HepG2 (cell line): ENCODE data around the gene MED15. TPM values are rescaled to one million over a fixed set of nuclear protein-coding genes. Genes with fewer than 3 reads are reported as not detected.

Experiments used
- ATAC-seq: fragments of 200-7000 bp; cut with Tn5 transposase; 3 replicates; pipeline ENCODE4 v1.9.1; 2020; ENCODE audit warnings: mild to moderate bottlenecking, moderate library complexity
- BruUV-seq: library from RNA; stranded (reverse); fragments of 400-500 nt; replicated peaks from 2 replicates; lab custom pipeline; 2021; lab: Mats Ljungman, UMichigan
- CTCF ChIA-PET: fragments of 300-600 bp; formaldehyde crosslinking; extraction: SDS; loops from one replicate; lab custom pipeline; 2021; ENCODE audit warnings: low total read pairs, inconsistent platforms, low intra/inter-chr PET ratio; lab: Yijun Ruan, JAX
- POLR2A ChIA-PET: fragments of 350-600 bp; sonication (Branson Sonifier 250); formaldehyde crosslinking; loops from one replicate; lab custom pipeline; 2020; ENCODE audit warnings: antibody characterized with exemption, inconsistent platforms; lab: Yijun Ruan, JAX
- DNase-seq: peaks from one replicate; pipeline ENCODE4 v3.0.0-alpha.2; 2015; ENCODE audit warnings: low spot score
- FAIRE-seq: peaks from 3 replicates; lab custom pipeline; 2011; peaks lifted over from hg19 to GRCh38; lab: Jason Lieb, UNC
- H2AFZ ChIP-seq: one replicate; pipeline ENCODE4 v1.6.1; 2011; ENCODE audit warnings: low read length, inconsistent platforms
- H3K27ac ChIP-seq: fragments of 300-600 bp; 3 replicates; pipeline ENCODE4 v1.8.0; 2011; ENCODE audit warnings: mixed run types, mild to moderate bottlenecking, mixed read lengths, low read length, inconsistent platforms; ENCODE audit not compliant: insufficient read depth; ENCODE audit errors: extremely low read length
- H3K27me3 ChIP-seq, 2 experiments: fragments of 200-600 bp in 1 of 2; 2 replicates in 1 of 2; 3 replicates in 1 of 2; pipeline versions ENCODE4 v1.6.0 to v1.8.0; 2011; ENCODE audit warnings: low read length in 2 of 2, mild to moderate bottlenecking in 2 of 2, moderate library complexity in 2 of 2, inconsistent platforms in 1 of 2; ENCODE audit not compliant: insufficient read depth in 2 of 2, control insufficient read depth in 1 of 2
- H3K36me3 ChIP-seq, 2 experiments: fragments of 200-600 bp in 1 of 2; replicated peaks in 1 of 2; 2 replicates in 1 of 2; 3 replicates in 1 of 2; pipeline versions ENCODE4 v1.5.1 to v1.8.0; 2011; ENCODE audit warnings: low read length in 2 of 2, inconsistent platforms in 1 of 2; ENCODE audit not compliant: insufficient read depth in 2 of 2, control insufficient read depth in 1 of 2
- H3K4me1 ChIP-seq: 2 replicates; pipeline ENCODE4 v1.5.1; 2012; ENCODE audit warnings: low read length, inconsistent platforms; ENCODE audit not compliant: insufficient read depth
- H3K4me2 ChIP-seq: 2 replicates; pipeline ENCODE4 v1.6.0; 2011; ENCODE audit warnings: low read depth, low read length, inconsistent platforms
- H3K4me3 ChIP-seq, 3 experiments: fragments of 200-600 bp in 1 of 3; sonication (generic), shearing (Covaris generic) in 1 of 3; replicated peaks in 1 of 3; 2 replicates each; pipeline ENCODE4 v1.5.1; 2011 to 2016; ENCODE audit warnings: low read length in 3 of 3, inconsistent platforms in 2 of 3, low read depth in 2 of 3, mild to moderate bottlenecking in 2 of 3, control low read depth in 1 of 3, mixed read lengths in 1 of 3; ENCODE audit not compliant: insufficient read depth in 1 of 3
- H3K79me2 ChIP-seq: one replicate; pipeline ENCODE4 v1.6.1; 2011; ENCODE audit warnings: low read length, inconsistent platforms; ENCODE audit not compliant: insufficient read depth
- H3K9ac ChIP-seq: 2 replicates; pipeline ENCODE4 v1.6.0; 2011; ENCODE audit warnings: mild to moderate bottlenecking, low read depth, low read length, inconsistent platforms; ENCODE audit not compliant: insufficient read depth
- H3K9me3 ChIP-seq: 2 replicates; pipeline ENCODE4 v1.5.1; 2012; ENCODE audit warnings: mild to moderate bottlenecking, low read length
- H4K20me1 ChIP-seq: 2 replicates; pipeline ENCODE4 v1.6.0; 2011; ENCODE audit warnings: inconsistent platforms, mild to moderate bottlenecking, low read length, moderate library complexity; ENCODE audit not compliant: insufficient read depth
- ASH2L ChIP-seq: fragments of 300-600, 200-600 bp; sonication (generic); IDR thresholded peaks from 2 replicates; pipeline ENCODE4 v1.7.0; 2017; ENCODE audit warnings: low read depth, mild to moderate bottlenecking, moderate library complexity, mixed read lengths, low read length; ENCODE audit not compliant: insufficient read length
- HMG20A ChIP-seq: IDR thresholded peaks from 2 replicates; pipeline ENCODE4 v1.6.1; 2016; ENCODE audit warnings: borderline replicate concordance
- IRX3 ChIP-seq: sonication (generic); formaldehyde crosslinking; IDR thresholded peaks from 2 replicates; pipeline ENCODE4 v1.8.1; 2023; ENCODE audit warnings: mild to moderate bottlenecking, low read depth, missing genetic modification reagents, borderline replicate concordance
- KDM1A ChIP-seq: IDR thresholded peaks from 2 replicates; pipeline ENCODE4 v1.6.1; 2016; ENCODE audit warnings: missing compliant biosample characterization
- POGZ ChIP-seq: sonication (generic); formaldehyde crosslinking; IDR thresholded peaks from 2 replicates; pipeline ENCODE4 v1.4.0; 2020; ENCODE audit warnings: mild to moderate bottlenecking, missing genetic modification reagents
- PRMT3 ChIP-seq: sonication (generic); formaldehyde crosslinking; IDR thresholded peaks from 2 replicates; pipeline ENCODE4 v1.8.1; 2022; ENCODE audit warnings: low read depth, mild to moderate bottlenecking, moderate library complexity, missing genetic modification reagents, borderline replicate concordance
- RAD51 ChIP-seq: fragments of 450-650 bp; IDR thresholded peaks from 2 replicates; pipeline ENCODE4 v1.6.1; 2016; ENCODE audit warnings: borderline replicate concordance
- ZNF10 ChIP-seq: sonication (generic); formaldehyde crosslinking; IDR thresholded peaks from 2 replicates; pipeline ENCODE4 v1.4.0; 2020; ENCODE audit warnings: mild to moderate bottlenecking, low read depth, missing genetic modification reagents, borderline replicate concordance
- ZNF138 ChIP-seq: sonication (generic); formaldehyde crosslinking; IDR thresholded peaks from 2 replicates; pipeline ENCODE4 v1.5.0; 2020; ENCODE audit warnings: mild to moderate bottlenecking, low read depth, missing genetic modification reagents
- ZNF33A ChIP-seq: sonication (generic); formaldehyde crosslinking; IDR thresholded peaks from 2 replicates; pipeline ENCODE4 v1.5.1; 2020; ENCODE audit warnings: missing genetic modification reagents, mild to moderate bottlenecking, moderate library complexity, borderline replicate concordance
- ZNF772 ChIP-seq: sonication (generic); formaldehyde crosslinking; IDR thresholded peaks from 2 replicates; pipeline ENCODE4 v1.5.0; 2020; ENCODE audit warnings: mild to moderate bottlenecking, missing genetic modification reagents
- ZNF839 ChIP-seq: sonication (generic); formaldehyde crosslinking; IDR thresholded peaks from 2 replicates; pipeline ENCODE4 v1.4.0; 2020; ENCODE audit warnings: missing genetic modification reagents, mild to moderate bottlenecking, borderline replicate concordance
- ZNF850 ChIP-seq: sonication (generic); formaldehyde crosslinking; conservative IDR thresholded peaks from 2 replicates; pipeline ENCODE4 v1.9.0; 2021; ENCODE audit warnings: mild to moderate bottlenecking, missing genetic modification reagents
- WGBS: methylation state at CpG from one replicate; pipeline ENCODE4 v1.1.6; 2017; ENCODE audit warnings: low lambda C conversion rate; 5-methylcytosine and 5-hydroxymethylcytosine counted together
- in situ Hi-C: cut with HindIII; loops from 2 replicates; pipeline ENCODE4 v1.10.0; 2017; ENCODE audit warnings: low pct_unique_long_range_greater_than_20kb; ENCODE audit not compliant: extremely low pct_ligation_motif_present
- intact Hi-C: fragments of 100-400 bp; cut with micrococcal nuclease; formaldehyde crosslinking; loops from one replicate; pipeline ENCODE4 v1.10.0; 2022; ENCODE audit not compliant: unreplicated experiment
- polyA plus RNA-seq, 8 experiments: library from polyadenylated mRNA; depleted of rRNA in 3 of 8; stranded (reverse) in 7 of 8; unstranded in 1 of 8; fragments of >200 nt; fragmentation: Illumina TruSeq in 4 of 8; extraction: Trizol in 4 of 8; gene quantifications; 2 replicates each; pipeline versions ENCODE4 v1.2.1 to v1.2.3, GENCODE V29; 2011 to 2016; ENCODE audit warnings: low read depth in 4 of 8, missing spikeins in 1 of 8, mixed read lengths in 1 of 8; ENCODE audit not compliant: insufficient read depth in 1 of 8
- total RNA-seq, 5 experiments: library from RNA; depleted of rRNA; stranded (reverse); fragments of >200 nt; fragmentation: Illumina TruSeq; extraction: Trizol; gene quantifications; 2 replicates each; pipeline ENCODE4 v1.2.3, GENCODE V29; 2016; ENCODE audit warnings: low read depth in 1 of 5
- TF ChIP-seq, protein P1 (sequence below): sonication (generic); formaldehyde crosslinking; IDR thresholded peaks from 2 replicates; pipeline ENCODE4 v1.4.0; 2020; ENCODE audit warnings: missing genetic modification reagents; ENCODE audit errors: not compliant biosample characterization
- TF ChIP-seq, protein P2 (sequence below): sonication (generic); formaldehyde crosslinking; IDR thresholded peaks from 2 replicates; pipeline ENCODE4; 2020; ENCODE audit warnings: missing genetic modification reagents, mild to moderate bottlenecking, borderline replicate concordance

MED15 gene
- total and polyA plus RNA-seq, 2 of the 13 experiments (the other 11 are each of a cell fraction or from before 2014, with no cell fraction given): 14.3 to 27.0 TPM

DNA sequence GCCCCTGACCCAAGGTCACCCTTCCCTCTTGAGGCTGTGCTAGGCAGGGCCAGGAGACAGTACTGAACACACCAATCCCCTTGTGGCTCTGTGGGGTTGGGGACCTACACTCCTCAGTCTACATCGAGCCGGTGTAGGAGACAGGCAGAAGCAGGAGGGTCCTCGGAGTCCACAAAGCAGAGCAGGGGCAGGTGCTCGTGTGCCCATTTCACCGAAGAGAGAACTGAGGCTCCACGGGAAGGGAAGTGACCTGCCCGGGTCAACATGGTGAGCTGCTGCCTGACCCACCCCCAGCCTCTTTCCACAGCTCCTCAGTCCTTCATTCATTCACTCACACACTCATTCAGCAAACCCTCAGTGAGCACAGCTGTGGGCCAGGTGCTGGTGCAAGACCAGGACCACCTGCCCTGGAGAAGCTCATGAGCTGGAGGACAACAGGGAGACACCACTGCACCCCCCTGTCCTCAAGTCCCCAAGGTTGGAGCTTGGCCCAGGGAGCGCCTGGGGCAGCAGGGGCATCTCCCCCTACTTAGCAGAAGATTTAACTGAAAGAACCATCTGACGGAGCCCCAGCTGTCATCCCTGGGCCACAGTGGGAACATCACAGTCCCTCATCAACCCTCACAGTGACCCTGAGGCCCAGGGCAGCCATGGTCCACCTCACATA is 127.3 kb downstream of the MED15 start:
- CTCF ChIA-PET: no interaction called here
- peaks cover 36% of the 10 kb centered on the region for H3K4me1 ChIP-seq
- TF ChIP-seq ZNF772 (CRISPR knock-in tag) (no peak), POGZ (CRISPR knock-in tag) (no peak)
- TF ChIP-seq, protein P1, sequence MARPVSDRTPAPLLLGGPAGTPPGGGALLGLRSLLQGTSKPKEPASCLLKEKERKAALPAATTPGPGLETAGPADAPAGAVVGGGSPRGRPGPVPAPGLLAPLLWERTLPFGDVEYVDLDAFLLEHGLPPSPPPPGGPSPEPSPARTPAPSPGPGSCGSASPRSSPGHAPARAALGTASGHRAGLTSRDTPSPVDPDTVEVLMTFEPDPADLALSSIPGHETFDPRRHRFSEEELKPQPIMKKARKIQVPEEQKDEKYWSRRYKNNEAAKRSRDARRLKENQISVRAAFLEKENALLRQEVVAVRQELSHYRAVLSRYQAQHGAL (CRISPR knock-in tag): no peak
- intact Hi-C loops: no loop called here
- no peaks in the 10 kb centered on the region for H4K20me1 ChIP-seq
- ATAC-seq: no peak
- POLR2A ChIA-PET: no interaction called here
- H3K4me3 ChIP-seq: no peak overlapping the region
- in situ Hi-C loops: loop anchor here (10.0 kb wide), 1 partner anchor 60 kb away; no protein-coding TSS in a partner anchor
- H2AFZ ChIP-seq: no peak overlapping the region
- 0% methylated on average over 2 of the region's 9 CpGs for WGBS
- H3K79me2 ChIP-seq: no peaks in the 10 kb centered on the region
- H3K27me3 ChIP-seq: 0 out of 5 replicates have a peak, but pooled peaks cover 0 to 3% of the 10 kb centered on the region in 2 experiments
- H3K36me3 ChIP-seq: no peaks in the 10 kb centered on the region
- H3K9ac ChIP-seq: no peak overlapping the region
- BruUV-seq: no TSS peak
- H3K27ac ChIP-seq: no peak overlapping the region
- no peak for FAIRE-seq
- H3K4me2 ChIP-seq: no peak overlapping the region
- H3K9me3 ChIP-seq: no peaks in the 10 kb centered on the region
- no peak for DNase-seq

DNA sequence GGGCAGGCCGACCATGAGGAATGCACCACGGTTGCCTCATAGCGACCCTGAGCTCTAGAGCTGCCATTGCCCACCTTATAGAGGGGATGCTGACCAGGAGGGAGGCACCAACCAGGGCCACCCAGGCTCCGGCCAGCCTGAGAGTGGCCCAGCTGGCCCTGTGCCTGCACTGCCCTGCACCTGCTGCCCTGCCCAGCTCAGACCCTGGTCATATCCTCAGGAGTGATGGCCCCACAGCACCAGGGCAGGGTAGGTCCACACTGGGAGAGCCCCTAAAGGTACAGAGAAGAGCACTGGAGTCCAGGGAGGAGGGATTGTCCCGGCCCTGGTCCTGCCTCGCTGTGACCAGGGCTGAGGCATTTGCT is 127.8 kb downstream of the MED15 start:
- ATAC-seq (no peak), DNase-seq (no peak), FAIRE-seq (no peak)
- no peaks in the 10 kb centered on the region for H3K9me3 ChIP-seq
- no peak overlapping the region for H3K4me3 ChIP-seq
- peaks cover 36% of the 10 kb centered on the region for H3K4me1 ChIP-seq
- no peaks in the 10 kb centered on the region for H3K79me2 ChIP-seq
- no peak overlapping the region for H3K9ac ChIP-seq
- H2AFZ ChIP-seq: no peak overlapping the region
- no peaks in the 10 kb centered on the region for H3K36me3 ChIP-seq
- ChIA-PET CTCF (no interaction called here), POLR2A (no interaction called here)
- 83% methylated on average over 1 of the region's 6 CpGs for WGBS
- in situ Hi-C loops (loop anchor here (10.0 kb wide), 1 partner anchor 60 kb away; no protein-coding TSS in a partner anchor), intact Hi-C loops (no loop called here)
- no peak overlapping the region for H3K27ac ChIP-seq
- 0 out of 5 replicates have a peak, but pooled peaks cover 0 to 3% of the 10 kb centered on the region in 2 experiments for H3K27me3 ChIP-seq
- BruUV-seq: no TSS peak
- no peak overlapping the region for H3K4me2 ChIP-seq
- no peaks in the 10 kb centered on the region for H4K20me1 ChIP-seq
- TF ChIP-seq HMG20A (no peak), ZNF839 (CRISPR knock-in tag) (no peak), KDM1A (CRISPR knock-in tag) (no peak), ZNF850 (CRISPR knock-in tag) (no peak), PRMT3 (CRISPR knock-in tag) (no peak), ZNF10 (CRISPR knock-in tag) (no peak), RAD51 (no peak), ASH2L (no peak), ZNF33A (no peak), IRX3 (CRISPR knock-in tag) (no peak), ZNF138 (CRISPR knock-in tag) (no peak)
- TF ChIP-seq, protein P2, sequence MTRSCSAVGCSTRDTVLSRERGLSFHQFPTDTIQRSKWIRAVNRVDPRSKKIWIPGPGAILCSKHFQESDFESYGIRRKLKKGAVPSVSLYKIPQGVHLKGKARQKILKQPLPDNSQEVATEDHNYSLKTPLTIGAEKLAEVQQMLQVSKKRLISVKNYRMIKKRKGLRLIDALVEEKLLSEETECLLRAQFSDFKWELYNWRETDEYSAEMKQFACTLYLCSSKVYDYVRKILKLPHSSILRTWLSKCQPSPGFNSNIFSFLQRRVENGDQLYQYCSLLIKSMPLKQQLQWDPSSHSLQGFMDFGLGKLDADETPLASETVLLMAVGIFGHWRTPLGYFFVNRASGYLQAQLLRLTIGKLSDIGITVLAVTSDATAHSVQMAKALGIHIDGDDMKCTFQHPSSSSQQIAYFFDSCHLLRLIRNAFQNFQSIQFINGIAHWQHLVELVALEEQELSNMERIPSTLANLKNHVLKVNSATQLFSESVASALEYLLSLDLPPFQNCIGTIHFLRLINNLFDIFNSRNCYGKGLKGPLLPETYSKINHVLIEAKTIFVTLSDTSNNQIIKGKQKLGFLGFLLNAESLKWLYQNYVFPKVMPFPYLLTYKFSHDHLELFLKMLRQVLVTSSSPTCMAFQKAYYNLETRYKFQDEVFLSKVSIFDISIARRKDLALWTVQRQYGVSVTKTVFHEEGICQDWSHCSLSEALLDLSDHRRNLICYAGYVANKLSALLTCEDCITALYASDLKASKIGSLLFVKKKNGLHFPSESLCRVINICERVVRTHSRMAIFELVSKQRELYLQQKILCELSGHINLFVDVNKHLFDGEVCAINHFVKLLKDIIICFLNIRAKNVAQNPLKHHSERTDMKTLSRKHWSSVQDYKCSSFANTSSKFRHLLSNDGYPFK: no peak
